B cell (primary cell): Measurements from ENCODE around the gene LRRC10. TPM values are rescaled to one million over a fixed set of nuclear protein-coding genes. Genes with fewer than 3 reads are reported as not detected.

Experiments
- ATAC-seq: fragments of 200-7000 bp; cut with Tn5 transposase; one replicate; pipeline ENCODE4 v1.10.0; 2021; ENCODE audit warnings: low read depth, mild to moderate bottlenecking, moderate number of reproducible peaks, moderate library complexity
- CTCF ChIA-PET: fragments of 350-600 bp; sonication (Branson Sonifier 250); formaldehyde crosslinking; loops from one replicate; lab custom pipeline; 2021; ENCODE audit warnings: antibody characterized with exemption, inconsistent platforms; lab: Charles Lee
- POLR2A ChIA-PET: fragments of 350-600 bp; sonication (Branson Sonifier 250); formaldehyde crosslinking; loops from one replicate; lab custom pipeline; 2021; ENCODE audit warnings: antibody characterized with exemption; lab: Charles Lee
- DNase-seq: peaks from one replicate; pipeline ENCODE4 v3.0.0; 2013
- H2AFZ ChIP-seq: 2 replicates; pipeline ENCODE4 v1.6.1; 2012; ENCODE audit warnings: mild to moderate bottlenecking, low read depth, low read length; ENCODE audit not compliant: insufficient read depth, poor library complexity, severe bottlenecking
- H3K27ac ChIP-seq, 2 donors: 1 replicate in 1 of 2; 2 replicates in 1 of 2; pipeline ENCODE4 v1.5.1; 2012 to 2013; ENCODE audit warnings: low read length in 2 of 2, mild to moderate bottlenecking in 2 of 2, moderate library complexity in 1 of 2
- H3K27me3 ChIP-seq, 4 experiments: fragments of 200-600 bp in 1 of 4; sonication (generic) in 1 of 4; replicated peaks in 1 of 4; 1 replicate in 2 of 4; 2 replicates in 2 of 4; pipeline versions ENCODE4 v1.6.1 to v1.7.0; 2013 to 2016; ENCODE audit warnings: low read length in 3 of 4, mild to moderate bottlenecking in 2 of 4, mixed read lengths in 1 of 4, moderate library complexity in 1 of 4; ENCODE audit not compliant: insufficient read depth in 4 of 4, control insufficient read depth in 3 of 4; ENCODE audit errors: control extremely low read depth in 1 of 4
- H3K36me3 ChIP-seq, 2 experiments: replicated peaks in 1 of 2; 1 replicate in 1 of 2; 2 replicates in 1 of 2; pipeline versions ENCODE4 v1.6.1 to v1.7.1; 2013; ENCODE audit warnings: low read length in 1 of 2; ENCODE audit not compliant: insufficient read depth in 2 of 2, control insufficient read depth in 1 of 2; ENCODE audit errors: control extremely low read depth in 1 of 2, extremely low read depth in 1 of 2
- H3K4me1 ChIP-seq, 2 donors: fragments of 200-600 bp in 1 of 2; sonication (generic) in 1 of 2; 1 replicate in 1 of 2; 2 replicates in 1 of 2; pipeline versions ENCODE4 v1.5.1 to v1.6.1; 2013 to 2017; ENCODE audit warnings: low read length in 2 of 2; ENCODE audit not compliant: control insufficient read depth in 2 of 2, insufficient read depth in 2 of 2
- H3K4me2 ChIP-seq: replicated peaks from 2 replicates; pipeline ENCODE3; 2012; ENCODE audit warnings: mild to moderate bottlenecking, low read depth, low read length; ENCODE audit not compliant: poor library complexity, severe bottlenecking
- H3K4me3 ChIP-seq, 5 experiments: fragments of 200-600 bp in 1 of 5; sonication (generic) in 1 of 5; 1 replicate in 3 of 5; 2 replicates in 2 of 5; pipeline versions ENCODE4 v1.5.1 to v1.7.0; 2011 to 2016; ENCODE audit warnings: low read length in 4 of 5, mild to moderate bottlenecking in 4 of 5, low read depth in 2 of 5, control low read depth in 1 of 5, moderate library complexity in 1 of 5; ENCODE audit not compliant: insufficient read depth in 1 of 5; ENCODE audit errors: control extremely low read depth in 1 of 5, extremely low read depth in 1 of 5
- H3K79me2 ChIP-seq: fragments of 200-600 bp; sonication (generic); one replicate; pipeline ENCODE4 v1.6.0; 2016; ENCODE audit warnings: low read length; ENCODE audit not compliant: control insufficient read depth, insufficient read depth
- H3K9ac ChIP-seq: fragments of 200-600 bp; sonication (generic); 2 replicates; pipeline ENCODE4 v1.6.1; 2017; ENCODE audit warnings: mild to moderate bottlenecking, low read length, moderate library complexity
- H3K9me3 ChIP-seq, 3 donors: one replicate each; pipeline versions ENCODE4 v1.6.1 to v1.7.1; 2013; ENCODE audit warnings: low read length in 2 of 3; ENCODE audit not compliant: control insufficient read depth in 2 of 3, insufficient read depth in 1 of 3; ENCODE audit errors: control extremely low read depth in 1 of 3
- H4K20me1 ChIP-seq: 2 replicates; pipeline ENCODE4 v1.6.0; 2012; ENCODE audit warnings: mild to moderate bottlenecking, low read length; ENCODE audit not compliant: insufficient read depth, control insufficient read depth, poor library complexity, severe bottlenecking
- H3K27ac Mint-ChIP-seq: one replicate; pipeline ENCODE4 v1.8.0; 2021; ENCODE audit warnings: mixed read lengths
- H3K27me3 Mint-ChIP-seq: one replicate; pipeline ENCODE4 v1.8.0; 2021; ENCODE audit warnings: mixed read lengths
- H3K4me1 Mint-ChIP-seq: one replicate; pipeline ENCODE4 v1.8.0; 2021; ENCODE audit warnings: mixed read lengths
- H3K4me3 Mint-ChIP-seq: one replicate; pipeline ENCODE4 v1.8.0; 2021; ENCODE audit warnings: mixed read lengths
- H3K9me3 Mint-ChIP-seq: one replicate; pipeline ENCODE4 v1.8.0; 2022; ENCODE audit warnings: mixed read lengths; ENCODE audit not compliant: insufficient read depth
- CTCF ChIP-seq: fragments of 200-600 bp; IDR thresholded peaks from one replicate; pipeline ENCODE4 v1.8.0; 2022; ENCODE audit warnings: antibody characterized with exemption, mild to moderate bottlenecking
- EZH2 ChIP-seq: IDR thresholded peaks from 2 replicates; pipeline ENCODE4 v1.6.1; 2012; ENCODE audit warnings: borderline replicate concordance, low read depth, mild to moderate bottlenecking, moderate library complexity, low read length; ENCODE audit not compliant: insufficient read depth, poor library complexity, severe bottlenecking
- WGBS: methylation state at CpG from one replicate; pipeline ENCODE4 v1.1.5; 2013; ENCODE audit warnings: missing lambda C conversion rate; ENCODE audit not compliant: insufficient coverage; 5-methylcytosine and 5-hydroxymethylcytosine counted together
- intact Hi-C: fragments of 100-400 bp; cut with micrococcal nuclease; formaldehyde crosslinking; loops from one replicate; pipeline ENCODE4 v1.10.0; 2022
- polyA plus RNA-seq: library from polyadenylated mRNA; depleted of rRNA; stranded (reverse); fragments of >200 nt; gene quantifications from 2 replicates; pipeline ENCODE4 v1.2.3, GENCODE V29; 2012
- total RNA-seq, 2 donors: library from RNA; stranded (reverse); fragments of 120-200 nt in 1 of 2; gene quantifications; 1 replicate in 1 of 2; 2 replicates in 1 of 2; pipeline versions ENCODE4 v1.2.3 to v1.2.4, GENCODE V29; 2013 to 2022

LRRC10 gene
- total and polyA plus RNA-seq, 2 donors (not counting 1 experiment from before 2014, with no cell fraction given), result not detected

- Histone ChIP-seq H4K20me1 (peaks cover 13% of the 10 kb centered on the region), H3K27ac (no peak overlapping the region), H3K4me3 (no peak overlapping the region), H3K9me3 (no peaks in the 10 kb centered on the region), H3K4me1 (peaks cover 6 to 11% of the 10 kb centered on the region in 2 donors), H3K79me2 (peaks cover 26% of the 10 kb centered on the region), H3K9ac (no peak overlapping the region), H3K27me3 (no peaks in the 10 kb centered on the region), H3K36me3 (peaks cover 6 to 16% of the 10 kb centered on the region in 2 experiments), H3K4me2 (no peak overlapping the region), H2AFZ (no peak overlapping the region)
- TF ChIP-seq EZH2, result no peak
- TF ChIP-seq CTCF, result no peak
- Mint-ChIP-seq H3K27me3 (no peaks in the 10 kb centered on the region), H3K9me3 (no peaks in the 10 kb centered on the region), H3K27ac (no peak overlapping the region), H3K4me3 (no peak overlapping the region), H3K4me1 (peaks cover 14% of the 10 kb centered on the region)
- DNase-seq (no peak), ATAC-seq (no peak)
- POLR2A ChIA-PET, result no interaction called here
- CTCF ChIA-PET, result interaction anchor here (3.0 kb wide), 1 partner anchor 12 kb away, joined by 19 read pairs; no protein-coding TSS in a partner anchor
- intact Hi-C loops, result no loop called here
Observed at GRCh38 chr12:69583203-69583602, 27.5 kb downstream of the LRRC10 start.

- 100% methylated on average over 1 of the region's 1 CpG for WGBS
- Histone ChIP-seq H2AFZ (no peak overlapping the region), H3K4me3 (no peak overlapping the region), H4K20me1 (no peaks in the 10 kb centered on the region), H3K36me3 (peaks cover 1 to 3% of the 10 kb centered on the region in 2 experiments), H3K9me3 (no peaks in the 10 kb centered on the region), H3K79me2 (peaks cover 4% of the 10 kb centered on the region), H3K27ac (no peak overlapping the region), H3K4me1 (peaks cover 0 to 2% of the 10 kb centered on the region in 2 donors), H3K9ac (no peak overlapping the region), H3K4me2 (no peak overlapping the region), H3K27me3 (no peaks in the 10 kb centered on the region)
- H3K9me3 Mint-ChIP-seq, result no peaks in the 10 kb centered on the region
- ChIA-PET CTCF (interaction anchor here (0.5 to 3.3 kb wide), 5 partner anchors 10 to 289 kb away, joined by 3 to 35 read pairs (median 4); no protein-coding TSS in a partner anchor), POLR2A (no interaction called here)
- H3K27ac Mint-ChIP-seq, result no peak overlapping the region
- peaks cover 2% of the 10 kb centered on the region for H3K4me1 Mint-ChIP-seq
- TF ChIP-seq EZH2, result no peak
- no peak for TF ChIP-seq CTCF
- intact Hi-C loops, result no loop called here
- no peaks in the 10 kb centered on the region for H3K27me3 Mint-ChIP-seq
- H3K4me3 Mint-ChIP-seq, result no peak overlapping the region
- ATAC-seq (no peak), DNase-seq (no peak)
Observed at GRCh38 chr12:69580074-69580473, 30.6 kb downstream of the LRRC10 start.
